Measurements from ENCODE around the gene CXCL17.

CXCL17 gene

GRCh38 chr19:42421101-42421500 lies 21.6 kb downstream of the CXCL17 start:
- H3K36me3 Mint-ChIP-seq (ENCODE audit: low read depth): no peaks in the 10 kb centered on the region
- no peak overlapping the region for H3K27ac Mint-ChIP-seq
- H3K4me1 Mint-ChIP-seq: peaks cover 25% of the 10 kb centered on the region
- no peaks in the 10 kb centered on the region for H3K27me3 Mint-ChIP-seq (ENCODE audit: low read depth)
- TF ChIP-seq CTCF (IDR thresholded peaks at IDR 0.05; ENCODE audit: unreplicated experiment in 3 of 3): no peak
- H3K9me3 Mint-ChIP-seq: no peaks in the 10 kb centered on the region
- peak overlapping the region; percentile 90 to 96 (median 92) for H3K4me3 Mint-ChIP-seq

- TF ChIP-seq CTCF (IDR thresholded peaks at IDR 0.05; ENCODE audit: unreplicated experiment in 3 of 3): peak; percentile 10 to 39 (median 14)
- Mint-ChIP-seq H3K27ac (no peak overlapping the region), H3K27me3 (ENCODE audit: low read depth) (no peaks in the 10 kb centered on the region), H3K4me3 (peak overlapping the region; percentile 40 to 54 (median 43)), H3K4me1 (peaks cover 25% of the 10 kb centered on the region), H3K9me3 (no peaks in the 10 kb centered on the region), H3K36me3 (ENCODE audit: low read depth) (no peaks in the 10 kb centered on the region)
Measured at GRCh38 chr19:42420055-42420544, 22.6 kb downstream of the CXCL17 start.

DNA sequence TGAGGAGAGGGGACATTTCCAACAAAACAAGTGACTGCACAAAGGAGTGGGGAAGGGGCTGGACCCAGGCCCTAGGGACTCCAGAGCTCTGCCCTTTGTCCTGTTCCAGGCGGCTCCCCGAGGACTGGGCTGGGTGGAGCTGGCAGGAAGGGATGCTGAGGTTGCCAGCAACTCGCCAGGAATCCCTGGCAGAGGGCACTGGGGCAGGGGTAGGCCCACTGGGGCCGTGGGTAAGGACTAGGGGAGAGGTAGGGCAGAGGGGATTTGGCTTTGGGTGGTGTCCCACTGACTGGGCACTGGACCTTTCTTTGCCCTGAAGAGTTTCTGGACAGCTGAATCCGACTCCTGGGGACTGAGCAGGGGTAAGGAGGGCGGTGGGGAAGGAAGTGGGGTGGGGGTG lies 23.4 kb downstream of the CXCL17 start:
- H3K27me3 Mint-ChIP-seq (ENCODE audit: low read depth): no peaks in the 10 kb centered on the region
- no peak overlapping the region for H3K27ac Mint-ChIP-seq
- no peak for TF ChIP-seq CTCF (IDR thresholded peaks at IDR 0.05; ENCODE audit: unreplicated experiment in 3 of 3)
- no peak overlapping the region for H3K4me3 Mint-ChIP-seq
- peaks cover 25% of the 10 kb centered on the region for H3K4me1 Mint-ChIP-seq
- H3K36me3 Mint-ChIP-seq (ENCODE audit: low read depth): peaks cover 3% of the 10 kb centered on the region
- H3K9me3 Mint-ChIP-seq: no peaks in the 10 kb centered on the region

GRCh38 chr19:42412661-42413076 lies 30.1 kb downstream of the CXCL17 start:
- Mint-ChIP-seq H3K9me3 (no peaks in the 10 kb centered on the region), H3K36me3 (ENCODE audit: low read depth) (peaks cover 14% of the 10 kb centered on the region), H3K4me1 (peaks cover 22% of the 10 kb centered on the region), H3K27ac (no peak overlapping the region), H3K27me3 (ENCODE audit: low read depth) (no peaks in the 10 kb centered on the region), H3K4me3 (no peak overlapping the region)
- no peak for TF ChIP-seq CTCF (IDR thresholded peaks at IDR 0.05; ENCODE audit: unreplicated experiment in 3 of 3)

GRCh38 chr19:42412227-42412626 lies 30.5 kb downstream of the CXCL17 start:
- H3K36me3 Mint-ChIP-seq (ENCODE audit: low read depth): peaks cover 14% of the 10 kb centered on the region
- H3K27me3 Mint-ChIP-seq (ENCODE audit: low read depth): no peaks in the 10 kb centered on the region
- no peaks in the 10 kb centered on the region for H3K9me3 Mint-ChIP-seq
- H3K27ac Mint-ChIP-seq: no peak overlapping the region
- peaks cover 22% of the 10 kb centered on the region for H3K4me1 Mint-ChIP-seq
- no peak overlapping the region for H3K4me3 Mint-ChIP-seq
- no peak for TF ChIP-seq CTCF (IDR thresholded peaks at IDR 0.05; ENCODE audit: unreplicated experiment in 3 of 3)

DNA sequence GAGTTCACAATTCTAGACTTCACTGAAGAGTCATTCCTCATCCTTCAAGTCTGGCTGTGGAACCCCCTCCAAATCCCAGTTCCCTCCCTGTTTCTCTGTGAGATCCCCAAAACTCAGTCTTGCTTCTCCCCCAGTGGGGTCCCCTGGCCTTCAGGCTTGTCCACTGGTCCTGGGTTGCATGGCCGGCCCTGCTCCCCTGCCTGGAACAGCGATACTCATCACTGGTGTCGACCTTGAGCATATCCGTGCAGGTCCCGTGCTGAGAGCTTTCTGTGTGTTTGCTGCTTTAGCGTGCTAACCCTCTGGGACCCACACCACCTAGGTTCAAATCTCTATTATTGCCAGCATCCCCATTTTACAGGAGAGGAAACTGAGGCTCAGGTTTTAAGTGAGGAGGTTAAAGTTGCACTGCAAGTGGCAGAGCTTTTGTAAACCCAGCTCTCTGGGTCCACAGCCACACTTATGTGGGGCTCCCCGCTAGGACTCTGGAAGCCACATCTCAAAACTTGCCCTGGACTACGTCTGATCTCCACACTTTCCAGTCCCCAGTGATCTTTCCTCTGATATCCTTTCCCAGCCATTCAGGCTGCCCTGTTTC lies 31.1 kb downstream of the CXCL17 start:
- H3K27ac Mint-ChIP-seq: no peak overlapping the region
- H3K36me3 Mint-ChIP-seq (ENCODE audit: low read depth): peaks cover 14% of the 10 kb centered on the region
- H3K4me1 Mint-ChIP-seq: peaks cover 22% of the 10 kb centered on the region
- H3K9me3 Mint-ChIP-seq: no peaks in the 10 kb centered on the region
- TF ChIP-seq CTCF (IDR thresholded peaks at IDR 0.05; ENCODE audit: unreplicated experiment in 3 of 3): no peak
- no peaks in the 10 kb centered on the region for H3K27me3 Mint-ChIP-seq (ENCODE audit: low read depth)
- no peak overlapping the region for H3K4me3 Mint-ChIP-seq

Data from nephron (organoid).